ENCODE measurements around the gene KCNS1. TPM values are rescaled to one million over a fixed set of nuclear protein-coding genes. Genes with fewer than 3 reads are reported as not detected.
A peak's percentile ranks its signal among the peaks of the same experiment; 100 is the strongest.
"Not testable (repeated sequence)": the region's sequence is repeated elsewhere in the genome, so short reads cannot be mapped to it uniquely, and the experiment has no call there.

Gene KCNS1, protein sequence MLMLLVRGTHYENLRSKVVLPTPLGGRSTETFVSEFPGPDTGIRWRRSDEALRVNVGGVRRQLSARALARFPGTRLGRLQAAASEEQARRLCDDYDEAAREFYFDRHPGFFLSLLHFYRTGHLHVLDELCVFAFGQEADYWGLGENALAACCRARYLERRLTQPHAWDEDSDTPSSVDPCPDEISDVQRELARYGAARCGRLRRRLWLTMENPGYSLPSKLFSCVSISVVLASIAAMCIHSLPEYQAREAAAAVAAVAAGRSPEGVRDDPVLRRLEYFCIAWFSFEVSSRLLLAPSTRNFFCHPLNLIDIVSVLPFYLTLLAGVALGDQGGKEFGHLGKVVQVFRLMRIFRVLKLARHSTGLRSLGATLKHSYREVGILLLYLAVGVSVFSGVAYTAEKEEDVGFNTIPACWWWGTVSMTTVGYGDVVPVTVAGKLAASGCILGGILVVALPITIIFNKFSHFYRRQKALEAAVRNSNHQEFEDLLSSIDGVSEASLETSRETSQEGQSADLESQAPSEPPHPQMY
- under 1 TPM; 0.05 to 0.11 TPM for total RNA-seq

DNA sequence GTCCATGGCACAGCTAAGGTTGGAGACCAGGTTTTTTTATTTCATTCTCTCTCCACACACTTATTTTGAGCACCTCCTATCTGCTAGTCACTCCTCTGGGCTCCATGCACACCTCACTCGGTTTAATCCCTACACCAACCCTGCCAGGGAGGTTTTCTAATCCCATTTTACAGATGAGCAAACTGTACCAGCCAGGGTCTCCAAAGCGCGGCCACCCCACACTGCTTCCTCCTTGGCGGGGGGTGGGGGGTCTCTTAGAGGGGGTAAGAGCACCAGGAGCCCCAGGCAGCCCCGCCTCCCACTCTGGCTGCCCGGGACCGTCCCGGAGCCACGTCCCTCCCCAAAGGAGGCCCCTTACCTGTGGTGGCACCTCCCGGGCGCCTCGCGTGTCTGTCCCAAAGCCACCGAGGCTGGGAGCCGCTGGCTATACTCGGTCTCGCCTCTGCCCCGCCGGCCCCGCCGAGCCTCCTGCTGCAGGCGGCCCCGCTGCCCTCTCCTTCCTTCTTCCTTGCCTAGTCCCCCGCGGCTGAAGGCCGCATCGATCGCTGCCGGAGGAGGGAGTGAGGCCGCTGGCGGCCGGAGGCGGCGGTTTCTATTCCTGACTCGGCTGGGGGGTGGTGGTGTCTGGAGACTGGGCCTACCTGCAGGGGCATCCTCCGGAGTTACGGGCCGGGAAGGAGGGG lies at the start of gene KCNS1:
Gene KCNS1, minus strand, starts transcription at position 565 of the 683 bp plus-strand sequence. CDS start 1,891 bp downstream, outside the sequence.
- ChIA-PET POLR2A (no interaction called here), CTCF (interaction anchor here (0.7 to 15.3 kb wide), 7 partner anchors 9 to 336 kb away, joined by 3 to 489 read pairs (median 3); partner anchors contain the start of gene WFDC5)
- Mint-ChIP-seq H3K27me3 (ENCODE audit: low read depth) (peaks cover 53% of the 10 kb centered on the region), H3K9me3 (ENCODE audit: insufficient read depth) (no peaks in the 10 kb centered on the region), H3K4me3 (no peak within 1 kb of the TSS), H3K36me3 (ENCODE audit: low read depth) (peaks cover 2% of the 10 kb centered on the region), H3K27ac (no peak within 1 kb of the TSS), H3K4me1 (ENCODE audit: low read depth) (peaks cover 17% of the 10 kb centered on the region)
- DNase-seq, result no peak
- ATAC-seq, result no peak

DNA sequence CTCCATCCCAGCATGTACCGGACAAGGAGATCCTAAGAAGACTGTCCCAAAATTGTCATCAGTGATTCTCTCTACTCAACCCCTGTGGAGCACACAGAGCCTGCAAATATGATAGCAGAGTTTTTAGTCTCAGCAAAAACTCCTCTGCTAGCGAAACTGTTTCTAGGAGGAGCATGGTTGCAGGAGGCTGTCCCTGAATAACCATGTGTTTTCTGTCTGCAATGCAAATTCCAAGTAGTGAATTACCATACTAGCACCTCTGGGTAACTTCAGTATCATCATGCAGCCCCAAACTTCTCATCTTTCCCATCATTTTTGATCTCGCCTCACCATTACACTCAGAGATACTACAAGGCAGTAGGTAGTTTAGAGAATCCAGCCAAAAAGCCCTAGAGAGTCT lies 48.1 kb upstream of the KCNS1 start:
- DNase-seq (no peak), ATAC-seq (no peak)
- Mint-ChIP-seq H3K27ac (no peak overlapping the region), H3K36me3 (ENCODE audit: low read depth) (no peaks in the 10 kb centered on the region), H3K27me3 (ENCODE audit: low read depth) (peaks cover 25% of the 10 kb centered on the region), H3K4me3 (no peak overlapping the region), H3K4me1 (ENCODE audit: low read depth) (no peaks in the 10 kb centered on the region), H3K9me3 (ENCODE audit: insufficient read depth) (no peaks in the 10 kb centered on the region)
- CTCF ChIA-PET, result no interaction called here
- POLR2A ChIA-PET, result no interaction called here

DNA sequence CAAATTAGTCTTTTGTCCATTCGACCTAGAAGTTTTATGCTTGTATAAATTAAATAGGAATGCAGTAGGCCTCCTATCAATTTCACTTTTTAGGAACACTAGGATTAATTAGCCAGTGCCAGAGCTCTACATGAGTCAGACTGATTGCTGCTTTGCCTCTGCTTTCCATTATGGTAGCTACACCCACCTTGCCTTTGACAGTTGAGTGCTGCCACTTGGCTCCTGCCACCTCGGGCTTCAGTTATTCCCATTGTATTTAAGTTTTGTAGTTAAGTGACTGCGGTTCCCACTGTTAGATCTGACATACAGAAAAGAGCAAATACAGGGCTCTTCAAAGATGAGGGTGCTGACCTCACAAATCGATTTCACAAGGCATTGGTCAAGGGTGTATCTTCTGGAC lies 39.9 kb upstream of the KCNS1 start:
- no peaks in the 10 kb centered on the region for H3K36me3 Mint-ChIP-seq (ENCODE audit: low read depth)
- peaks cover 5% of the 10 kb centered on the region for H3K27me3 Mint-ChIP-seq (ENCODE audit: low read depth)
- H3K27ac Mint-ChIP-seq, result no peak overlapping the region
- no peak for ATAC-seq
- H3K4me3 Mint-ChIP-seq, result no peak overlapping the region
- H3K4me1 Mint-ChIP-seq (ENCODE audit: low read depth), result no peaks in the 10 kb centered on the region
- POLR2A ChIA-PET, result no interaction called here
- no peaks in the 10 kb centered on the region for H3K9me3 Mint-ChIP-seq (ENCODE audit: insufficient read depth)
- CTCF ChIA-PET, result interaction anchor here (1.4 to 3.4 kb wide), 4 partner anchors 29 to 296 kb away, joined by 3 to 21 read pairs (median 10); no protein-coding TSS in a partner anchor
- DNase-seq, result no peak

DNA sequence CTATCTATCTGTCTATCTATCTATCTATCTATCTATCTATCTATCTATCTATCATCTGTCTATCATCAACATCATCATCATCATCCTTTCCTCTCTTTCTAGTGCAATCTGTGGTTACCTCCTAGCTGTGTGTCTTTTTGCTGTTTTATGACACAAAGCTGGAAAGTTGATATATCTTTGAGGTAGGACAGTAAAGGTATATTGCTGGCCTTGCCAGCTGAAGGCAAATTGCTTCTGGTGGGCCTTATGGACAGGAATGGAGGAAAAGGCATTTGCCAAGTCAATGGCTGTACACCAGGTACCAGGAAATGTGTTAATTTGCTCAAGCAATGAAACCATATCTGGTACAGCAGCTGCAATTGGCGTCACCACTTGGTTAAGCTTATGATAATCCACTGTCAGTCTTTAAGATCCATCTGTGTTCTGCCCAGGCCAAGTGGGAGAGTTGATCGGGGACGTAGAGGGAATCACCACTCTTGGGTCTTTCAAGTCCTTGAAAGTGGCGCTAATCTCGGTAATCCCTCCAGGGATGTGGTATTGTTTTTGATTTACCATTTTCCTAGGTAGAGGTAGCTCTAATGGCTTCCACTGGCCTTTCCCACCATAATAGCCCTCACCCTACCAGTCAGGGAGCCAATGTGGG lies 38.9 kb upstream of the KCNS1 start:
- H3K4me1 Mint-ChIP-seq (ENCODE audit: low read depth); H3K9me3 Mint-ChIP-seq (ENCODE audit: insufficient read depth); DNase-seq; H3K4me3 Mint-ChIP-seq; POLR2A ChIA-PET; H3K27ac Mint-ChIP-seq; H3K27me3 Mint-ChIP-seq (ENCODE audit: low read depth); ATAC-seq; H3K36me3 Mint-ChIP-seq (ENCODE audit: low read depth): not testable (repeated sequence)
- CTCF ChIA-PET, result interaction anchor here (1.2 to 3.4 kb wide), 11 partner anchors 12 to 297 kb away, joined by 3 to 21 read pairs (median 7); no protein-coding TSS in a partner anchor

DNA sequence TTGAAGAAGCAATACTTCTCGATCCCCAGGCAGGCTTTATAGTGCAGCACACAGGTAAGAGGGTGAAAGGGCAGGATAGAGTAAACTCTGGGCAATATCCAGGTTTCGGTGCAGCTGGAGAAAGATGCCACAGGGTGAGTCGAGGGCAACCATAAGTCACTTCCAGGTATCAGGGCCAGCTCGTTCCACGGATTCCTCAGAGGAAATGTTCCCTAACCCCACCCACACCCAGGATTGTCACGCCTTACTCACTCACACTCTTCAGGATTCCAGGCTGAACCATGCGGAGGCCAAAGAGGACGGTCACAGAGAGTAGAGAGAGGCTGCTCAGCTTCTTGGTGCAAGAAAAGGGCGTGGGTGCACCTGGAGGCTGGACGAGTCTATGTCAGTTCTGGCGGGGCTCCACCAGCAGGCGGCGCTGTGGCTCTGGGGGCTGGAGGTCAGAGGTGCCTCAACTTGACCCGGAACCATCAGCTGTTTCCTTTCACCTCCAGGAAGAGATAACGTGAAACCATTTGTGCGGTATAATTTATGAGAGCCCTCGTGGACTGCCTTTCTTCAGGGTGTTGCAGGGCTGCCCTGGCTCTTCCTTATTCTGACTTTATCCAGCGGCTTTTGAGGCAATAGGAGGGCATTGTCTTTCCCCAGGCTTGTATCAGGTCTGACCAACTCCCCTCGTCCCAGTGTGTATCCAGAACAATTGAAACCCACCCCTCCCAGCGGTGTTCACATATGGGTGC lies 37.8 kb upstream of the KCNS1 start:
- no peaks in the 10 kb centered on the region for H3K4me1 Mint-ChIP-seq (ENCODE audit: low read depth)
- peak; percentile 74 for ATAC-seq

DNA sequence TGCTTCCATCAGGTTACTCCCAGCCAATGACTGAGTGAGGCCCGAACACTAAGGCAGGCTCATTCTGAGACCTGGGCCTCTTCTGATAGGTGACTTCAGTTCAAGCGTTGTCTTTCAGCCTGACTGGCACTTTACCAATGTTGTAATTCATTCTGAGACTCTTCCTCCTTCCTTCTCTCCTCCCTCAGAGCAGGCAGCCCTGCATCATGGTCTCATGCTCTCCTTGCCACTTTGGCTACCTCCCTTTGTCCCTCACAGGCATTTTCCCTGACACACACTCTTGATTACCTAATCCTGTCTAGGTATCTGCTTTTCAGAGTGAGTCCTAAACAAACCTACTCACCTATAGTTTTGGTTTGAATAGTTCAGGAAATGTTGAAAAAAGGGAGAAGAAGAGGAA lies 36.0 kb upstream of the KCNS1 start:
- H3K4me3 Mint-ChIP-seq, result no peak overlapping the region
- no peak overlapping the region for H3K27ac Mint-ChIP-seq
- H3K36me3 Mint-ChIP-seq (ENCODE audit: low read depth), result no peaks in the 10 kb centered on the region
- no peaks in the 10 kb centered on the region for H3K4me1 Mint-ChIP-seq (ENCODE audit: low read depth)
- ATAC-seq, result no peak
- H3K9me3 Mint-ChIP-seq (ENCODE audit: insufficient read depth), result no peaks in the 10 kb centered on the region
- ChIA-PET CTCF (no interaction called here), POLR2A (no interaction called here)
- DNase-seq, result no peak
- H3K27me3 Mint-ChIP-seq (ENCODE audit: low read depth), result peaks cover 20% of the 10 kb centered on the region

More for the DNA sequence above, 37.8 kb upstream of the KCNS1 start:
- Mint-ChIP-seq H3K4me3 (no peak overlapping the region), H3K27me3 (ENCODE audit: low read depth) (peaks cover 7% of the 10 kb centered on the region), H3K36me3 (ENCODE audit: low read depth) (no peaks in the 10 kb centered on the region), H3K9me3 (ENCODE audit: insufficient read depth) (no peaks in the 10 kb centered on the region), H3K27ac (no peak overlapping the region)
- CTCF ChIA-PET, result interaction anchor here (0.6 to 3.4 kb wide), 21 partner anchors 10 to 224 kb away, joined by 3 to 21 read pairs (median 4); partner anchors contain the start of genes SYS1 and WFDC5
- DNase-seq, result peak; percentile 74
- POLR2A ChIA-PET, result no interaction called here

DNA sequence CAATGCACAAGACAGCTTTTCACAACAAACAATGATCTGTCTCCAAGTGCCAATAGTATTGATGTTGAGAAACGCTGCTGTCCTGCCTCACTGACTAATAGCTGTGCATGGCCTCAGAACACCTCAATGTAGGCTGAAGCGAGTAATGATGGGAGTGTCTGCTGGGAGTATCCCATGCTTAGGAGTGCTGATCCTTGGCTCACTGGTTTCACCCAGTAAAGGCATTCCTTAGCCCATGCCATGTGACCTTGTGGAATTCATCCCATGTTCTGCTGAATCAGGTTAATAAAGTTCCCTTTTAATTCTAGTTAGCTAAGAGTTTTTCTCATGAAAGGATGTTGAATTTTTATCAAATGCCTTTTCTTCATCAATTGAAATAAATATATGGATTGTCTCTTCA lies 27.2 kb upstream of the KCNS1 start:
- Mint-ChIP-seq H3K27me3 (ENCODE audit: low read depth) (peaks cover 54% of the 10 kb centered on the region), H3K4me1 (ENCODE audit: low read depth) (no peaks in the 10 kb centered on the region), H3K36me3 (ENCODE audit: low read depth) (no peaks in the 10 kb centered on the region), H3K27ac (no peak overlapping the region), H3K4me3 (no peak overlapping the region), H3K9me3 (ENCODE audit: insufficient read depth) (no peaks in the 10 kb centered on the region)
- CTCF ChIA-PET, result interaction anchor here (1.3 to 3.2 kb wide), 2 partner anchors 11 to 16 kb away, joined by 3 to 19 read pairs; no protein-coding TSS in a partner anchor
- ATAC-seq, result no peak
- POLR2A ChIA-PET, result no interaction called here
- no peak for DNase-seq

DNA sequence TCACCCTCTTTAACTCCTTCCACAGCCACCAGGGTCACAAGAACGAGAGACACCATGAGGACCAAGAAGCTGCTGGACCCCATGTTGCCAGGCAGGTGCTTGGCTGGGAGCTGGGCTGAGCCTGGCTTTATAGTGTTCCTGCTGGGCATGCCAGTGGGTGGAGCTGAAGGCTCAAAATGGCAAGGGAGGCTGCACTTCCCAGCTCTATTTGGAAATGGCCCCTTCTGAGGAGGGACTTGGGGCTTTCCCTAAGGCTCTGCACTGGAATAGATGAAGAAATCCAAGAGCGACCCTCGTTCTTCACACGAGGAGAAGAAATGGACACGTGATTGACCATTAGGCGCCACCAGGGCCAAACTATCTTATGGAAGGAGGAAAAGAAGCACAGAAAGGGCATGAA lies 23.4 kb upstream of the KCNS1 start, which contains the start of gene WFDC12:
Gene WFDC12, minus strand, starts transcription at position 101 of the 400 bp plus-strand sequence. Its CDS starts 18 bp downstream, at position 83.
- no peak within 1 kb of the TSS for H3K4me3 Mint-ChIP-seq
- H3K36me3 Mint-ChIP-seq (ENCODE audit: low read depth), result no peaks in the 10 kb centered on the region
- ChIA-PET POLR2A (no interaction called here), CTCF (interaction anchor here (1.9 kb wide), 1 partner anchor 12 kb away, joined by 4 read pairs; no protein-coding TSS in a partner anchor)
- peaks cover 43% of the 10 kb centered on the region for H3K27me3 Mint-ChIP-seq (ENCODE audit: low read depth)
- no peaks in the 10 kb centered on the region for H3K9me3 Mint-ChIP-seq (ENCODE audit: insufficient read depth)
- ATAC-seq (no peak), DNase-seq (no peak)
- H3K27ac Mint-ChIP-seq, result no peak within 1 kb of the TSS
- H3K4me1 Mint-ChIP-seq (ENCODE audit: low read depth), result no peaks in the 10 kb centered on the region

DNA sequence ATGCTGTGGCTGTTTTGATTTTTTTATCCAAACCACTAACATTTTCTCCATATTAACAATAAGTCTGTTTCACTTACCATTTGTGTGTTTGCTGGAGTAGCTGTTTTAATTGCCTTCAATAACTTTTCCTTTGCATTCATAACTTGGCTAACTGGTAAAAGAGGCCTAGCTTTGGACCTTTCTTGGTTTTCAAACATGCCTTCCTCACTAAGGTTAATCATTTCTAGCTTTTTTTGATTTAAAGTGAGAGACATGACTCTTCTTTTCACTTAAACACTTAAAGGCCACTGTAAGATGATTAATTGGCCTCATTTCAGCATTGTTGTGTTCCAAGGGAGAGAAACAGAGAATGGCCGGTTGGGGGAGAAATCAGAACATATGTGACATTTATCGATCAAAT lies 20.5 kb upstream of the KCNS1 start:
- DNase-seq, result no peak
- peaks cover 33% of the 10 kb centered on the region for H3K27me3 Mint-ChIP-seq (ENCODE audit: low read depth)
- no peak overlapping the region for H3K27ac Mint-ChIP-seq
- no peaks in the 10 kb centered on the region for H3K36me3 Mint-ChIP-seq (ENCODE audit: low read depth)
- no peak for ATAC-seq
- ChIA-PET CTCF (interaction anchor here (0.6 to 2.1 kb wide), 4 partner anchors 9 to 589 kb away, joined by 3 to 9 read pairs (median 6); no protein-coding TSS in a partner anchor), POLR2A (no interaction called here)
- no peaks in the 10 kb centered on the region for H3K4me1 Mint-ChIP-seq (ENCODE audit: low read depth)
- no peak overlapping the region for H3K4me3 Mint-ChIP-seq
- no peaks in the 10 kb centered on the region for H3K9me3 Mint-ChIP-seq (ENCODE audit: insufficient read depth)

DNA sequence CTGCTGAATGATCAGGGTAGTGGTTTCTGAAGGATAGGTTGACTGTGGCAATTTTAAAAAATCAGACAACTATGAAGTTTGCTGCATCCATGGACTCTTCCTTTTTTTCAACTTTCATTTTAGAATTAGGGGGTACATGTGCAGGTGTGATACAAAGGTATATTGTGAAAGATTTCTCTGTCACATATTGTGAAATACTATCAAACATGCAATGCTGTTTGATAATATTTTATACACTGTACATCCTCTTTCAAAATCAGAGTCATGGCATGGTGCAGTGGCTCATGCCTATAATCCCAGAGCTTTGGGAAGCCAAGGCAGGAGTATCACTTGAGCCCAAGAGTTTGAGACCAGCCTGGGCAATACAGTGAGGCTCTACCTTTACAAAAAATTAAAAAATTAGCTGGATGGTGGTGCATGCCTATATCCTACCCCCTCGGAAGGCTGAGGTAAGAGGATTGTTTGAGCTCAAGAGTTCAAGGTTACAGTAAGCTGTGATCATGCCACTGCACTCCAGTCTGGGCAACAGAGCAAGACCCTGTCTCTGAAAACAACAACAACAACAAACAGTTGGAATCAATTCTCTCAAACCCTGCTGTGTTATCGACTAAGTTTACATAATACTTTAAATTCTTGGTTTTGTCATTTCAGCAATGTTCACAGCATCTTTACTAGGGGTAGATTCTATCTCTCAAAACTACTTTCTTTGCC lies 18.8 kb upstream of the KCNS1 start:
- H3K4me3 Mint-ChIP-seq, result no peak overlapping the region
- ChIA-PET CTCF (interaction anchor here (1.9 to 2.1 kb wide), 3 partner anchors 8 to 174 kb away, joined by 5 to 9 read pairs (median 7); no protein-coding TSS in a partner anchor), POLR2A (no interaction called here)
- peaks cover 5% of the 10 kb centered on the region for H3K4me1 Mint-ChIP-seq (ENCODE audit: low read depth)
- no peaks in the 10 kb centered on the region for H3K36me3 Mint-ChIP-seq (ENCODE audit: low read depth)
- ATAC-seq (no peak), DNase-seq (no peak)
- no peaks in the 10 kb centered on the region for H3K9me3 Mint-ChIP-seq (ENCODE audit: insufficient read depth)
- H3K27ac Mint-ChIP-seq, result no peak overlapping the region
- H3K27me3 Mint-ChIP-seq (ENCODE audit: low read depth), result peaks cover 26% of the 10 kb centered on the region
